Bronchial epithelial cell (primary cell): ENCODE measurements around the gene YBEY. TPM values are rescaled to one million over a fixed set of nuclear protein-coding genes. Genes with fewer than 3 reads are reported as not detected.
A peak's percentile ranks its signal among the peaks of the same experiment; 100 is the strongest.

Experiments
- DNase-seq: peaks from one replicate; pipeline ENCODE4 v3.0.0-alpha.2; 2010; ENCODE audit warnings: low read depth
- FAIRE-seq: peaks from 2 replicates; lab custom pipeline; 2011; peaks lifted over from hg19 to GRCh38; lab: Jason Lieb, UNC
- H3K27me3 ChIP-seq: 2 replicates; pipeline ENCODE4 v1.5.1; 2011; ENCODE audit warnings: low read length; ENCODE audit not compliant: control insufficient read depth, insufficient read depth
- H3K36me3 ChIP-seq: 2 replicates; pipeline ENCODE4 v1.5.1; 2011; ENCODE audit warnings: low read length; ENCODE audit not compliant: control insufficient read depth, insufficient read depth
- H3K4me3 ChIP-seq: 2 replicates; pipeline ENCODE4 v1.5.1; 2011; ENCODE audit warnings: mild to moderate bottlenecking, low read depth, low read length, control low read depth
- CTCF ChIP-seq: IDR thresholded peaks from 2 replicates; pipeline ENCODE4 v1.5.1; 2011; ENCODE audit warnings: mild to moderate bottlenecking, moderate library complexity, low read length, control low read depth, inconsistent platforms; ENCODE audit not compliant: insufficient read depth, severe bottlenecking
- total RNA-seq: library from RNA; depleted of rRNA; stranded (reverse); fragments of >200 nt; gene quantifications from 2 replicates; pipeline ENCODE4 v1.2.1, GENCODE V29; 2014

YBEY gene
- total RNA-seq, 1 donor from 2014 or later: 17.4 TPM

GRCh38 chr21:46320331-46320801, 34.2 kb downstream of the YBEY start:
- FAIRE-seq: no peak
- Histone ChIP-seq H3K36me3 (no peaks in the 10 kb centered on the region), H3K4me3 (no peak overlapping the region), H3K27me3 (no peaks in the 10 kb centered on the region)
- DNase-seq: no peak
- TF ChIP-seq CTCF: no peak

GRCh38 chr21:46322351-46323226, 36.4 kb downstream of the YBEY start:
- no peaks in the 10 kb centered on the region for H3K36me3 ChIP-seq
- DNase-seq (peak; percentile 27), FAIRE-seq (no peak)
- peak overlapping the region; percentile 94 for H3K4me3 ChIP-seq
- no peaks in the 10 kb centered on the region for H3K27me3 ChIP-seq
- TF ChIP-seq CTCF: no peak

GRCh38 chr21:46323227-46323709, 37.1 kb downstream of the YBEY start:
- H3K27me3 ChIP-seq: no peaks in the 10 kb centered on the region
- DNase-seq (no peak), FAIRE-seq (no peak)
- peaks cover 2% of the 10 kb centered on the region for H3K36me3 ChIP-seq
- no peak for TF ChIP-seq CTCF
- H3K4me3 ChIP-seq: peak overlapping the region; percentile 94

GRCh38 chr21:46323710-46324389, 37.7 kb downstream of the YBEY start, which contains the start of the genes C21orf58 and PCNT:
Gene C21orf58, minus strand, starts transcription at chr21:46323870. Its CDS starts 1,132 bp downstream, at chr21:46322738.
Gene PCNT, plus strand, starts transcription at chr21:46324156. Its CDS starts 73 bp downstream, at chr21:46324229.
- DNase-seq (peak; percentile 91), FAIRE-seq (no peak)
- no peak for TF ChIP-seq CTCF
- H3K27me3 ChIP-seq: no peaks in the 10 kb centered on the region
- peak within 1 kb of the TSS; percentile 94 for H3K4me3 ChIP-seq
- H3K36me3 ChIP-seq: peaks cover 3% of the 10 kb centered on the region

- TF ChIP-seq CTCF: no peak
- FAIRE-seq (no peak), DNase-seq (peak; percentile 30)
- Histone ChIP-seq H3K4me3 (peak overlapping the region; percentile 94), H3K36me3 (peaks cover 3% of the 10 kb centered on the region), H3K27me3 (no peaks in the 10 kb centered on the region)
Measured at GRCh38 chr21:46324390-46325072, 38.4 kb downstream of the YBEY start.
